ENCODE measurements around the gene NET1. TPM values are rescaled to one million over a fixed set of nuclear protein-coding genes. Genes with fewer than 3 reads are reported as not detected.
"Not testable (repeated sequence)": the region's sequence is repeated elsewhere in the genome, so short reads cannot be mapped to it uniquely, and the experiment has no call there.

NET1 gene
- polyA plus RNA-seq, 1 experiment = 62.5 TPM

DNA sequence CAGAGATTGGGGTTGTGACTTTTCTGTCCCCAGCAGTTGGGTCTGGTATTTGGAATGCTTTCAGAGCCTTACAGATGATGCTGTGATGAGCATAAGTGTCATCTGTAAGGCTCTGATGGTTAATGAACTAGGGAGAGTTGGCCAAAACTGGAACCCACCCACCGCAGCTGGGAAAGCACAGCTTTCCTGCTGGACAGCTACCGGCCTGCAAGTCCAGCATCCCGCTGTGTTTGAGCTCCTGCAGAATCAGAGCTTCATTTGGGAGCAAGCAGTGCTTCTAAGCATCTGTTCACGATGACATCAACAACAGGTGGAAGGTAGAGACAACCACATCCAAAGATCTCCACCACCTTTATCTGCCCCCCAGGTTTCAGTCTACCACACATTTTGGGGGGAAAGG, 35.9 kb upstream of the NET1 start:
- Histone ChIP-seq H3K4me3 (ENCODE audit: low read depth, low read length) (no peak overlapping the region), H3K27me3 (ENCODE audit: control insufficient read depth, insufficient read depth, low read length) (no peaks in the 10 kb centered on the region), H3K36me3 (ENCODE audit: control insufficient read depth, insufficient read depth, low read length) (no peaks in the 10 kb centered on the region)
- no peak for DNase-seq (ENCODE audit: low read depth)
- ChIA-PET CTCF (no interaction called here), POLR2A (no interaction called here)
- TF ChIP-seq CTCF (IDR thresholded peaks at IDR 0.05; ENCODE audit: insufficient read depth, low read depth, low read length) = no peak

- H3K36me3 ChIP-seq (ENCODE audit: control insufficient read depth, insufficient read depth, low read length); H3K4me3 ChIP-seq (ENCODE audit: low read depth, low read length); POLR2A ChIA-PET; H3K27me3 ChIP-seq (ENCODE audit: control insufficient read depth, insufficient read depth, low read length); DNase-seq (ENCODE audit: low read depth): not testable (repeated sequence)
- CTCF ChIA-PET = interaction anchor here (1.5 kb wide), 1 partner anchor 529 kb away, joined by 10 read pairs; no protein-coding TSS in a partner anchor
Measured at GRCh38 chr10:5379202-5379601, 33.2 kb upstream of the NET1 start.

- DNase-seq (ENCODE audit: low read depth); POLR2A ChIA-PET; H3K4me3 ChIP-seq (ENCODE audit: low read depth, low read length); H3K27me3 ChIP-seq (ENCODE audit: control insufficient read depth, insufficient read depth, low read length); H3K36me3 ChIP-seq (ENCODE audit: control insufficient read depth, insufficient read depth, low read length): not testable (repeated sequence)
- CTCF ChIA-PET = interaction anchor here (0.7 to 1.5 kb wide), 4 partner anchors 19 to 531 kb away, joined by 3 to 10 read pairs (median 3); no protein-coding TSS in a partner anchor
Measured at GRCh38 chr10:5380395-5380794, 32.0 kb upstream of the NET1 start.

- POLR2A ChIA-PET = no interaction called here
- Histone ChIP-seq H3K36me3 (ENCODE audit: control insufficient read depth, insufficient read depth, low read length) (no peaks in the 10 kb centered on the region), H3K27me3 (ENCODE audit: control insufficient read depth, insufficient read depth, low read length) (no peaks in the 10 kb centered on the region), H3K4me3 (ENCODE audit: low read depth, low read length) (no peak overlapping the region)
- CTCF ChIA-PET = interaction anchor here (1.0 to 1.2 kb wide), 2 partner anchors 20 to 219 kb away, joined by 3 read pairs; no protein-coding TSS in a partner anchor
- no peak for TF ChIP-seq CTCF (IDR thresholded peaks at IDR 0.05; ENCODE audit: insufficient read depth, low read depth, low read length)
- DNase-seq (ENCODE audit: low read depth) = no peak
Measured at GRCh38 chr10:5381187-5381586, 31.2 kb upstream of the NET1 start.

DNA sequence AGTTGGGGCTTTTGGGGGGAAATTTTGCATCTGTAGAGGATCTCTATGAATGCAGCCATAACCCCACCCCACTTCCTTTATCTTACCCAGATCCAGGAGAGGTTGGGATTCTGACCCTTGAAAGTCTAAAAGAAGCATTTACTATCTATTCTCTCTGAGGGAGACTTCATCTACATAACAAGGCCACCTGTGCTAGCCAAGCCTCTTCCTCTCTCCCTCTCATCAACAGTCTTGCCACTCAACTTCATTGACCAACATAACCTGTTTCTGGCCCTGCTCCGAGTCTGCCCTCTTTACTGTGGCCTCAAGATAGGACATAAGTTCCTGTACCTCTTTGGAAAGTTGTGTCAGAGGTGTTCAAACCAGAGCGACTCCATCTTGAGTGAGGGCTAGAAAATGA, 27.1 kb upstream of the NET1 start:
- CTCF ChIA-PET = interaction anchor here (0.6 to 2.5 kb wide), 6 partner anchors 10 to 556 kb away, joined by 3 to 29 read pairs (median 3); no protein-coding TSS in a partner anchor

GRCh38 chr10:5387169-5387568, 25.2 kb upstream of the NET1 start:
- DNase-seq (ENCODE audit: low read depth) = no peak
- no peaks in the 10 kb centered on the region; the same call in 1 of the 2 replicates for H3K27me3 ChIP-seq (ENCODE audit: control insufficient read depth, insufficient read depth, low read length)
- POLR2A ChIA-PET = no interaction called here
- CTCF ChIA-PET = interaction anchor here (0.8 to 1.6 kb wide), 4 partner anchors 18 to 537 kb away, joined by 3 to 7 read pairs (median 4); partner anchors contain the start of gene TUBAL3
- TF ChIP-seq CTCF (IDR thresholded peaks at IDR 0.05; ENCODE audit: insufficient read depth, low read depth, low read length) = no peak
- H3K4me3 ChIP-seq (ENCODE audit: low read depth, low read length) = no peak overlapping the region
- no peaks in the 10 kb centered on the region for H3K36me3 ChIP-seq (ENCODE audit: control insufficient read depth, insufficient read depth, low read length)

More for the DNA sequence above, 27.1 kb upstream of the NET1 start:
- no peak for TF ChIP-seq CTCF (IDR thresholded peaks at IDR 0.05; ENCODE audit: insufficient read depth, low read depth, low read length)
- DNase-seq (ENCODE audit: low read depth) = no peak
- H3K27me3 ChIP-seq (ENCODE audit: control insufficient read depth, insufficient read depth, low read length) = no peaks in the 10 kb centered on the region; the same call in 1 of the 2 replicates
- H3K36me3 ChIP-seq (ENCODE audit: control insufficient read depth, insufficient read depth, low read length) = no peaks in the 10 kb centered on the region
- POLR2A ChIA-PET = no interaction called here
- no peak overlapping the region for H3K4me3 ChIP-seq (ENCODE audit: low read depth, low read length)
